ENCODE data around the gene RICTOR.

- no peak for TF ChIP-seq POLR2AphosphoS5 (IDR thresholded peaks at IDR 0.05; ENCODE audit: low read depth, low read length)
- TF ChIP-seq TAF1 (IDR thresholded peaks at IDR 0.05; ENCODE audit: low read depth, low read length) = no peak
- TF ChIP-seq SPI1 (IDR thresholded peaks at IDR 0.05; ENCODE audit: low read depth, low read length) = no peak
Measured at GRCh38 chr5:39015743-39016586, 58.2 kb downstream of the RICTOR start.
